Measurements from ENCODE around the gene BMP8A. TPM values are rescaled to one million over a fixed set of nuclear protein-coding genes. Genes with fewer than 3 reads are reported as not detected.
"Not testable (repeated sequence)": the region's sequence is repeated elsewhere in the genome, so short reads cannot be mapped to it uniquely, and the experiment has no call there.

The BMP8A gene
- total and polyA plus RNA-seq, 9 of the 15 experiments (the other 6 are each of a cell fraction or from before 2014, with no cell fraction given), result 0.05 to 0.31 TPM; not detected in 7

- TF ChIP-seq, protein P1, sequence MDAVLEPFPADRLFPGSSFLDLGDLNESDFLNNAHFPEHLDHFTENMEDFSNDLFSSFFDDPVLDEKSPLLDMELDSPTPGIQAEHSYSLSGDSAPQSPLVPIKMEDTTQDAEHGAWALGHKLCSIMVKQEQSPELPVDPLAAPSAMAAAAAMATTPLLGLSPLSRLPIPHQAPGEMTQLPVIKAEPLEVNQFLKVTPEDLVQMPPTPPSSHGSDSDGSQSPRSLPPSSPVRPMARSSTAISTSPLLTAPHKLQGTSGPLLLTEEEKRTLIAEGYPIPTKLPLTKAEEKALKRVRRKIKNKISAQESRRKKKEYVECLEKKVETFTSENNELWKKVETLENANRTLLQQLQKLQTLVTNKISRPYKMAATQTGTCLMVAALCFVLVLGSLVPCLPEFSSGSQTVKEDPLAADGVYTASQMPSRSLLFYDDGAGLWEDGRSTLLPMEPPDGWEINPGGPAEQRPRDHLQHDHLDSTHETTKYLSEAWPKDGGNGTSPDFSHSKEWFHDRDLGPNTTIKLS (IDR thresholded peaks at IDR 0.05; ENCODE audit: borderline replicate concordance, low read depth), result no peak
These were observed 18.0 kb downstream of the BMP8A start (continued) for GRCh38 chr1:39509360-39510009.

DNA sequence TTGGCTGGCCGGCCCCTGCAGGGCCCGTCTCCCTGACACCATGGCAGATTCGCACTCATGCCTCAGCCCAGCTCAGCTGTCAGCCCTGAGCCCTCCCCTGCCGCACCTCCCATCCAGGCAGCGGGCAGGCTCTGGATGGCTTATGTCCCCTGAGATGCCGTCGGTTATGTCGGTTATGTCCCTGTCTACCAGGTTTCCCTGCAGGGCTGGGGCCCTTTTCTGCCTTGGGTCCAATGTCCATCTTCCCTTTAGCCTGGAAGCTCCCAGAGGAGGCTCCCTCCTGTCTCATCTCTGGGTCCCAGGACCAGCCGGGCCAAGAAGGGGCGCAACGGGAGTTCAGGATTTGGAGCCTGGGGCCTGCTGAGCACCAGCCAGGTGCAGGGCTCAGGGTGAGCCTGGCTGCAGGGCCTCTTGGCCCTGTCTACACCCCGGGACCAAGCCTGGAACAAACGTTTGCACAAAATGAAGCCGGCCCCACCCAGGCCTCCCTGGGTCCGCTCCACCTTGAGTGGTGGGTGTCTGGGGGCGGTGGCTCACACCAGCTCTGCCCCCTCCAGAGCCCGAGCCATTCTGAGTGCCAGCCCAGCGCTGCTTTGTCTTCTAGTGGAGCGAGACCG, 19.2 kb downstream of the BMP8A start:
- H4K20me1 ChIP-seq (replicated peaks; ENCODE audit: control insufficient read depth, insufficient read depth, low read length); DNase-seq (ENCODE audit: extremely low read depth in 1 of 4, low spot score in 3 of 4); intact Hi-C loops (cut with micrococcal nuclease); BruUV-seq (replicated peaks); H3K27me3 ChIP-seq (ENCODE audit: control insufficient read depth in 2 of 2, insufficient read depth in 2 of 2, low read length in 2 of 2); H3K4me2 ChIP-seq (ENCODE audit: insufficient read depth, low read length); H3K27ac ChIP-seq (ENCODE audit: extremely low read depth, low read depth, low read length); ATAC-seq; CTCF ChIA-PET (ENCODE audit: low intra/inter-chr PET ratio); H3K4me3 ChIP-seq; H3K9me1 ChIP-seq (ENCODE audit: control insufficient read depth, insufficient read depth, low read length); POLR2A ChIA-PET; H3K9ac ChIP-seq (ENCODE audit: insufficient read depth in 1 of 2, low read depth in 2 of 2, low read length in 2 of 2); H3K79me2 ChIP-seq (ENCODE audit: control insufficient read depth, insufficient read depth, low read length); H3K9me3 ChIP-seq (replicated peaks; ENCODE audit: control insufficient read depth, insufficient read depth, low read depth, low read length); in situ Hi-C loops (cut with MboI); H3K36me3 ChIP-seq (ENCODE audit: control insufficient read depth, insufficient read depth, low read length); H2AFZ ChIP-seq (ENCODE audit: low read depth, low read length); FAIRE-seq: not testable (repeated sequence)
- peaks cover 6 to 11% of the 10 kb centered on the region in 2 experiments; a peak in 2 of 5 replicates for H3K4me1 ChIP-seq (replicated peaks in 1 of 2; ENCODE audit: control insufficient read depth in 2 of 2, insufficient read depth in 2 of 2, low read length in 2 of 2)
- 53% methylated on average over 12 of the region's 20 CpGs for WGBS (ENCODE audit: insufficient coverage, low coverage, missing lambda C conversion rate)

GRCh38 chr1:39511477-39511876, 20.0 kb downstream of the BMP8A start:
- H3K79me2 ChIP-seq (ENCODE audit: control insufficient read depth, insufficient read depth, low read length); CTCF ChIA-PET (ENCODE audit: low intra/inter-chr PET ratio); POLR2A ChIA-PET; FAIRE-seq; intact Hi-C loops (cut with micrococcal nuclease); H3K36me3 ChIP-seq (ENCODE audit: control insufficient read depth, insufficient read depth, low read length); ATAC-seq; H3K27me3 ChIP-seq (ENCODE audit: control insufficient read depth in 2 of 2, insufficient read depth in 2 of 2, low read length in 2 of 2); H3K27ac ChIP-seq (ENCODE audit: extremely low read depth, low read depth, low read length); DNase-seq (ENCODE audit: extremely low read depth in 1 of 4, low spot score in 3 of 4); H4K20me1 ChIP-seq (replicated peaks; ENCODE audit: control insufficient read depth, insufficient read depth, low read length); H3K9ac ChIP-seq (ENCODE audit: insufficient read depth in 1 of 2, low read depth in 2 of 2, low read length in 2 of 2); H3K4me3 ChIP-seq; H3K9me3 ChIP-seq (replicated peaks; ENCODE audit: control insufficient read depth, insufficient read depth, low read depth, low read length); BruUV-seq (replicated peaks); in situ Hi-C loops (cut with MboI); H3K4me2 ChIP-seq (ENCODE audit: insufficient read depth, low read length); H3K9me1 ChIP-seq (ENCODE audit: control insufficient read depth, insufficient read depth, low read length); H2AFZ ChIP-seq (ENCODE audit: low read depth, low read length): not testable (repeated sequence)
- 45% methylated on average over 7 of the region's 13 CpGs for WGBS (ENCODE audit: insufficient coverage, low coverage, missing lambda C conversion rate)
- H3K4me1 ChIP-seq (replicated peaks in 1 of 2; ENCODE audit: control insufficient read depth in 2 of 2, insufficient read depth in 2 of 2, low read length in 2 of 2), result peaks cover 6 to 11% of the 10 kb centered on the region in 2 experiments; a peak in 2 of 5 replicates

DNA sequence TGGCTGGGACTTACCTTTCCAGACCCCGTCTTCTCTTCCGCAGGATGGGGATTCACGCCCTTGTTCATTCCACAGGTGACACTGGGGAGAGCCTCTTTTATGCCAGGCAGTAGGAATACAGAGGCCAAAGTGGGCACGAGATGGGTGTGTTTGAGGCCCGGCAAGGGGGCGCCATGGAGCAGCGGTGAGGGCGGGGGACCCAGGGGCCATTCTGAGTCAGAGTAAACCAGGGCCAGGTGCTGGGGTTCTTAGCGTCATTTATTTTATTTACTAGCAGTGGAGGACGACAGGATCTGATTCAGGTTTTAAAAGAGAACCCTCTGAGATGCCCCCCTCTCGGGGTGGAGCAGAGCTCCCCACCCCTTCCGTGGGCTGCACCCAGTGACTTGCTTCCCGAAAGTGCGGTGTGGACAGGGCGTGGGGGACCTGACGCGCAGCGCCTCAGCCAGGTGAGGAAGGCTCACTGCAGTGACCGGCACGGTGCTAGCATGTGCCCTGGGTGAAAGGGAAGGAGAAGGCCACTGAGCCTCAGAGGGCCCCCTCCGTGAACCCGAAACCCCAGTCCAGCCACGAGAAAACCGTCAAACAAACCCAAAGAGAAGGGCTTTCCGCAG, 20.9 kb downstream of the BMP8A start:
- H4K20me1 ChIP-seq (replicated peaks; ENCODE audit: control insufficient read depth, insufficient read depth, low read length); H3K79me2 ChIP-seq (ENCODE audit: control insufficient read depth, insufficient read depth, low read length); H3K4me2 ChIP-seq (ENCODE audit: insufficient read depth, low read length); intact Hi-C loops (cut with micrococcal nuclease); H3K27ac ChIP-seq (ENCODE audit: extremely low read depth, low read depth, low read length); H3K36me3 ChIP-seq (ENCODE audit: control insufficient read depth, insufficient read depth, low read length); H3K9me3 ChIP-seq (replicated peaks; ENCODE audit: control insufficient read depth, insufficient read depth, low read depth, low read length); CTCF ChIA-PET (ENCODE audit: low intra/inter-chr PET ratio); H2AFZ ChIP-seq (ENCODE audit: low read depth, low read length); H3K4me3 ChIP-seq; H3K9me1 ChIP-seq (ENCODE audit: control insufficient read depth, insufficient read depth, low read length); DNase-seq (ENCODE audit: extremely low read depth in 1 of 4, low spot score in 3 of 4); H3K9ac ChIP-seq (ENCODE audit: insufficient read depth in 1 of 2, low read depth in 2 of 2, low read length in 2 of 2); H3K27me3 ChIP-seq (ENCODE audit: control insufficient read depth in 2 of 2, insufficient read depth in 2 of 2, low read length in 2 of 2); POLR2A ChIA-PET; BruUV-seq (replicated peaks); in situ Hi-C loops (cut with MboI): not testable (repeated sequence)
- 30% methylated on average over 4 of the region's 25 CpGs for WGBS (ENCODE audit: insufficient coverage, low coverage, missing lambda C conversion rate)
- ATAC-seq (peak; percentile 94), FAIRE-seq (peak; percentile 91)
- peaks cover 6 to 11% of the 10 kb centered on the region in 2 experiments; a peak in 2 of 5 replicates for H3K4me1 ChIP-seq (replicated peaks in 1 of 2; ENCODE audit: control insufficient read depth in 2 of 2, insufficient read depth in 2 of 2, low read length in 2 of 2)

Measured in K562 (cell line).